Prostate gland (tissue), 2 donors: Measurements from ENCODE around the gene SH3PXD2A. TPM values are rescaled to one million over a fixed set of nuclear protein-coding genes. Genes with fewer than 3 reads are reported as not detected.

ENCODE experiments used
- DNase-seq: peaks from one replicate; pipeline ENCODE4 v3.0.0-alpha.2; 2019; ENCODE audit warnings: low spot score
- H3K27ac ChIP-seq, 2 donors: fragments of 200-600 bp; sonication (generic); 2 replicates each; pipeline ENCODE4 v1.5.1; 2017 to 2019
- H3K27me3 ChIP-seq: fragments of 200-600 bp; sonication (generic); replicated peaks from 2 replicates; pipeline ENCODE4 v1.5.1; 2019; ENCODE audit not compliant: insufficient read depth
- H3K36me3 ChIP-seq, 2 donors: fragments of 200-600 bp; sonication (generic); 1 replicate in 1 of 2; 2 replicates in 1 of 2; pipeline versions ENCODE4 v1.5.1 to v1.8.1; 2017 to 2019
- H3K4me1 ChIP-seq: fragments of 200-600 bp; sonication (generic); replicated peaks from 2 replicates; pipeline ENCODE4 v1.5.1; 2019
- H3K4me3 ChIP-seq, 2 donors: fragments of 200-600 bp; sonication (generic); 2 replicates each; pipeline ENCODE4 v1.5.1; 2017 to 2019
- H3K9me3 ChIP-seq: fragments of 200-600 bp; sonication (generic); 2 replicates; pipeline ENCODE4 v1.5.1; 2017
- CTCF ChIP-seq, 4 experiments: fragments of 200-600 bp in 2 of 4; fragments of 450-650 bp in 2 of 4; sonication (generic) in 2 of 4; IDR thresholded peaks; 1 replicate in 3 of 4; 2 replicates in 1 of 4; pipeline ENCODE4 v1.5.1; 2016 to 2019; ENCODE audit warnings: antibody characterized with exemption in 4 of 4, mild to moderate bottlenecking in 2 of 4, moderate library complexity in 2 of 4
- POLR2A ChIP-seq: fragments of 450-650 bp; IDR thresholded peaks from one replicate; pipeline ENCODE4 v1.6.1; 2016; ENCODE audit warnings: antibody characterized with exemption, mild to moderate bottlenecking
- POLR2AphosphoS5 ChIP-seq: sonication (generic); formaldehyde crosslinking; IDR thresholded peaks from one replicate; pipeline ENCODE4 v1.6.1; 2017; ENCODE audit warnings: antibody characterized with exemption
- WGBS: methylation state at CpG from one replicate; pipeline ENCODE4 v1.1.5; 2018; 5-methylcytosine and 5-hydroxymethylcytosine counted together
- intact Hi-C: fragments of 100-400 bp; cut with DNase I; formaldehyde crosslinking; loops from one replicate; pipeline ENCODE4 v1.14.2; 2022
- total RNA-seq, 2 donors: library from RNA; depleted of rRNA; stranded (reverse); fragments of >200 nt; gene quantifications; one replicate each; pipeline ENCODE4 v1.1.0, GENCODE V29; 2016

Gene SH3PXD2A
- total RNA-seq, 2 donors from 2014 or later = 14.2 to 26.4 TPM

- Histone ChIP-seq H3K27me3 (no peaks in the 10 kb centered on the region), H3K4me1 (no peaks in the 10 kb centered on the region), H3K9me3 (no peaks in the 10 kb centered on the region), H3K27ac (peak overlapping the region; percentile 20 to 26), H3K36me3 (no peaks in the 10 kb centered on the region), H3K4me3 (no peak overlapping the region)
- TF ChIP-seq CTCF (IDR thresholded peaks at IDR 0.05) (no peak), POLR2A (no peak), POLR2AphosphoS5 (no peak)
- 72% methylated on average over 5 of the region's 5 CpGs for WGBS
- intact Hi-C loops = no loop called here
- no peak for DNase-seq
These were observed 40.8 kb upstream of the SH3PXD2A start for GRCh38 chr10:103896225-103896624.

- WGBS = 78% methylated on average over 9 of the region's 9 CpGs
- TF ChIP-seq CTCF (IDR thresholded peaks at IDR 0.05) = no peak
- TF ChIP-seq POLR2AphosphoS5 = no peak
- TF ChIP-seq POLR2A = no peak
- DNase-seq = no peak
- Histone ChIP-seq H3K9me3 (no peaks in the 10 kb centered on the region), H3K4me1 (no peaks in the 10 kb centered on the region), H3K27ac (peak overlapping the region; percentile 20 to 26), H3K27me3 (no peaks in the 10 kb centered on the region), H3K36me3 (no peaks in the 10 kb centered on the region), H3K4me3 (no peak overlapping the region)
- intact Hi-C loops = no loop called here
These were observed 40.2 kb upstream of the SH3PXD2A start for GRCh38 chr10:103895411-103896186.

- no peaks in the 10 kb centered on the region for H3K36me3 ChIP-seq
- no peaks in the 10 kb centered on the region for H3K9me3 ChIP-seq
- no peaks in the 10 kb centered on the region for H3K4me1 ChIP-seq
- no peak overlapping the region for H3K4me3 ChIP-seq
- H3K27me3 ChIP-seq = no peaks in the 10 kb centered on the region
- peak overlapping the region; percentile 20 to 26 for H3K27ac ChIP-seq
- 27% methylated on average over 4 of the region's 4 CpGs for WGBS
- TF ChIP-seq CTCF (IDR thresholded peaks at IDR 0.05) (no peak), POLR2AphosphoS5 (no peak), POLR2A (no peak)
- intact Hi-C loops = loop anchor here (5.0 kb wide), 1 partner anchor 313 kb away; no protein-coding TSS in a partner anchor
- no peak for DNase-seq
These were observed 39.1 kb upstream of the SH3PXD2A start for GRCh38 chr10:103894441-103894864.

- Histone ChIP-seq H3K4me1 (no peaks in the 10 kb centered on the region), H3K27me3 (no peaks in the 10 kb centered on the region), H3K9me3 (no peaks in the 10 kb centered on the region), H3K27ac (peak overlapping the region; percentile 20 to 26), H3K36me3 (no peaks in the 10 kb centered on the region), H3K4me3 (no peak overlapping the region)
- intact Hi-C loops = loop anchor here (5.0 kb wide), 1 partner anchor 313 kb away; no protein-coding TSS in a partner anchor
- 40% methylated on average over 2 of the region's 2 CpGs for WGBS
- TF ChIP-seq POLR2AphosphoS5 (no peak), CTCF (IDR thresholded peaks at IDR 0.05) (no peak), POLR2A (no peak)
- no peak for DNase-seq
These were observed 38.4 kb upstream of the SH3PXD2A start for GRCh38 chr10:103893817-103894216.

GRCh38 chr10:103892181-103892580 is 36.8 kb upstream of the SH3PXD2A start:
- no peaks in the 10 kb centered on the region for H3K36me3 ChIP-seq
- H3K27me3 ChIP-seq = no peaks in the 10 kb centered on the region
- no peaks in the 10 kb centered on the region for H3K9me3 ChIP-seq
- DNase-seq = no peak
- H3K27ac ChIP-seq = no peak overlapping the region
- H3K4me1 ChIP-seq = no peaks in the 10 kb centered on the region
- WGBS = 70% methylated on average over 3 of the region's 3 CpGs
- TF ChIP-seq POLR2AphosphoS5 (no peak), POLR2A (no peak), CTCF (IDR thresholded peaks at IDR 0.05) (no peak)
- no peak overlapping the region for H3K4me3 ChIP-seq
- intact Hi-C loops = loop anchor here (5.0 kb wide), 1 partner anchor 315 kb away; no protein-coding TSS in a partner anchor
